GM23248 (cell line): ENCODE results near the gene CDC42EP5.
"Not testable (repeated sequence)": the region's sequence is repeated elsewhere in the genome, so short reads cannot be mapped to it uniquely, and the experiment has no call there.

Experiments
- EZH2 ChIP-seq: fragments of 200-600 bp; sonication (generic); IDR thresholded peaks from 2 replicates; pipeline ENCODE4 v1.6.1; 2018; ENCODE audit warnings: antibody characterized with exemption, mild to moderate bottlenecking; ENCODE audit not compliant: insufficient read depth, poor library complexity, severe bottlenecking
- EZH2phosphoT487 ChIP-seq: fragments of 200-600 bp; sonication (generic); IDR thresholded peaks from 2 replicates; pipeline ENCODE4 v1.6.1; 2018; ENCODE audit warnings: antibody characterized with exemption, moderate library complexity, mild to moderate bottlenecking, low read depth; ENCODE audit not compliant: insufficient read depth

DNA sequence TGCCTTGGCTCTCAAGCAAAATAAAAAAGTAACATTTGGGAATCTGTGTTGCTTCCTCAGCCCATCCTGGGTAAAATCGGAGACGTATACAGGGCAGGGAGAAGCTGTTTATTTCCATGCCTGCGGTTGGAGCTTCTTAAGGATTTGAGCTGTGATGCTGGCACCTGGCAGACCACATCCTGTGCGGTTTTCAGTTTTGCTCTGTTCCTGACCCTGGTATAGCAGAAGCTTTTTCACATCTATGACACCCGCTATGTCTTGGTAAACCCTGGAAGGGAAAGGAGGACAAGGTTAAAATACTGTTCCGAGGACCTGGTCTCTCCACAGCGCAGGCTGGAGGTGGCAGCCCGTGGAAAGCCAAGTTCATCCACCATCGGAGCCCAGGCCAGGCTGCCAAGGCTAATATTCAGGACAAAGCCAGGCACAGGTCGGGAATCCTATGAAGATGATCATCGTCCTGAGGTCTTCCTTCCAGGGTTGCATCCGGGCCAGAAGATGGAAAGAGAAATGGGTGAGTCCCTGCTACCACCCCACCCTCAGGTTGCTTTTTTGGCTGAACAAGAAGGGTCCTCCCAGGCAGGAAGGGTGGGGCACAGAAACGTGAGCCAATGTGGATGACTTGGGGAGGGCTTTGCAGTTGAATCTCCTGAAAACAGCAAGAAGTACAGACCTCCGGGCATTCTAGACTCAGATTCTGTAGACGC is 24.8 kb upstream of the CDC42EP5 start:
- TF ChIP-seq EZH2, EZH2phosphoT487: not testable (repeated sequence)
